ENCODE results near the gene LTBP2. TPM values are rescaled to one million over a fixed set of nuclear protein-coding genes. Genes with fewer than 3 reads are reported as not detected.

Gene LTBP2
- total RNA-seq, 2 experiments from 2014 or later: 0.12 to 0.18 TPM

DNA sequence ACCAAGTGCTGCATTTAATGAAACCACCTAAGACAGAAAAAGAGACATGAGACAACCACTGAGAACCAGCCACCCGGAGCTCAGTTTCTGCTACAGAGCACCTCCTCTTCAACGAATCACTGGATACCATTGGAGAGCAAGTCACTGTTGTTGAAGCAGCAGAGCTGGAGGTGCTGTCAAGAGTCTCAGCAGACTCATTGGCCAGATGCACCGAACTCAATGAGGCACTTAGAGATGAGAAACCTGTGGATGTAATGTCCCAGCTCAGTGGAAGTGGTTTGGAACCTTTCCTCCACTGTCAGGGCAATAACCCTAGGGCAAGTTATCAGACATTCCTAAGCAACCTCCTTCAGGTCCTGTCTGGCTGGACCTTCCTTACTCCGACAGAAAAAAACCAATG, 132.0 kb downstream of the LTBP2 start:
- Mint-ChIP-seq H3K27ac (no peak overlapping the region), H3K4me1 (no peaks in the 10 kb centered on the region), H3K27me3 (no peaks in the 10 kb centered on the region), H3K36me3 (peaks cover 2% of the 10 kb centered on the region), H3K4me3 (no peak overlapping the region), H3K9me3 (ENCODE audit: low read depth) (no peaks in the 10 kb centered on the region)
- DNase-seq (no peak), ATAC-seq (no peak)
- CTCF ChIA-PET: no interaction called here

GRCh38 chr14:74478996-74479635, 132.9 kb downstream of the LTBP2 start:
- Mint-ChIP-seq H3K36me3 (no peaks in the 10 kb centered on the region), H3K9me3 (ENCODE audit: low read depth) (no peaks in the 10 kb centered on the region), H3K4me3 (no peak overlapping the region), H3K4me1 (no peaks in the 10 kb centered on the region), H3K27me3 (no peaks in the 10 kb centered on the region), H3K27ac (no peak overlapping the region)
- no peak for ATAC-seq
- DNase-seq: no peak
- CTCF ChIA-PET: interaction anchor here (0.9 to 1.3 kb wide), 3 partner anchors 14 to 121 kb away, joined by 3 to 4 read pairs (median 3); partner anchors contain the start of genes ISCA2 and NPC2

- no peak overlapping the region for H3K27ac Mint-ChIP-seq
- no peak overlapping the region for H3K4me3 Mint-ChIP-seq
- peaks cover 1% of the 10 kb centered on the region for H3K36me3 Mint-ChIP-seq
- ATAC-seq (no peak), DNase-seq (no peak)
- CTCF ChIA-PET: interaction anchor here (1.4 kb wide), 1 partner anchor 76 kb away, joined by 3 read pairs; no protein-coding TSS in a partner anchor
- H3K4me1 Mint-ChIP-seq: no peaks in the 10 kb centered on the region
- no peaks in the 10 kb centered on the region for H3K27me3 Mint-ChIP-seq
- H3K9me3 Mint-ChIP-seq (ENCODE audit: low read depth): no peaks in the 10 kb centered on the region
These were observed 135.4 kb downstream of the LTBP2 start for GRCh38 chr14:74476607-74477006.

GRCh38 chr14:74476107-74476506, 135.9 kb downstream of the LTBP2 start:
- H3K9me3 Mint-ChIP-seq (ENCODE audit: low read depth): no peaks in the 10 kb centered on the region
- no peaks in the 10 kb centered on the region for H3K27me3 Mint-ChIP-seq
- CTCF ChIA-PET: interaction anchor here (1.0 to 1.4 kb wide), 2 partner anchors 14 to 75 kb away, joined by 3 read pairs; no protein-coding TSS in a partner anchor
- H3K36me3 Mint-ChIP-seq: peaks cover 1% of the 10 kb centered on the region
- no peak overlapping the region for H3K4me3 Mint-ChIP-seq
- ATAC-seq: no peak
- no peaks in the 10 kb centered on the region for H3K4me1 Mint-ChIP-seq
- no peak overlapping the region for H3K27ac Mint-ChIP-seq
- DNase-seq: no peak

- no peaks in the 10 kb centered on the region for H3K27me3 Mint-ChIP-seq
- H3K27ac Mint-ChIP-seq: no peak overlapping the region
- no peak overlapping the region for H3K4me3 Mint-ChIP-seq
- no peaks in the 10 kb centered on the region for H3K4me1 Mint-ChIP-seq
- DNase-seq: no peak
- CTCF ChIA-PET: interaction anchor here (1.0 to 1.4 kb wide), 2 partner anchors 14 to 75 kb away, joined by 3 read pairs; no protein-coding TSS in a partner anchor
- H3K9me3 Mint-ChIP-seq (ENCODE audit: low read depth): no peaks in the 10 kb centered on the region
- ATAC-seq: no peak
- H3K36me3 Mint-ChIP-seq: peaks cover 1% of the 10 kb centered on the region
These were observed 136.4 kb downstream of the LTBP2 start for GRCh38 chr14:74475678-74476077.

- CTCF ChIA-PET: no interaction called here
- no peak for DNase-seq
- Mint-ChIP-seq H3K36me3 (peaks cover 1% of the 10 kb centered on the region), H3K9me3 (ENCODE audit: low read depth) (no peaks in the 10 kb centered on the region), H3K27ac (no peak overlapping the region), H3K27me3 (no peaks in the 10 kb centered on the region), H3K4me3 (no peak overlapping the region), H3K4me1 (no peaks in the 10 kb centered on the region)
- ATAC-seq: no peak
These were observed 137.7 kb downstream of the LTBP2 start for GRCh38 chr14:74474376-74474775.

- H3K4me3 Mint-ChIP-seq: no peak overlapping the region
- no peaks in the 10 kb centered on the region for H3K27me3 Mint-ChIP-seq
- ATAC-seq (no peak), DNase-seq (no peak)
- CTCF ChIA-PET: no interaction called here
- peaks cover 1% of the 10 kb centered on the region for H3K36me3 Mint-ChIP-seq
- H3K27ac Mint-ChIP-seq: no peak overlapping the region
- H3K9me3 Mint-ChIP-seq (ENCODE audit: low read depth): no peaks in the 10 kb centered on the region
- no peaks in the 10 kb centered on the region for H3K4me1 Mint-ChIP-seq
These were observed 139.4 kb downstream of the LTBP2 start for GRCh38 chr14:74472601-74473000.

DNA sequence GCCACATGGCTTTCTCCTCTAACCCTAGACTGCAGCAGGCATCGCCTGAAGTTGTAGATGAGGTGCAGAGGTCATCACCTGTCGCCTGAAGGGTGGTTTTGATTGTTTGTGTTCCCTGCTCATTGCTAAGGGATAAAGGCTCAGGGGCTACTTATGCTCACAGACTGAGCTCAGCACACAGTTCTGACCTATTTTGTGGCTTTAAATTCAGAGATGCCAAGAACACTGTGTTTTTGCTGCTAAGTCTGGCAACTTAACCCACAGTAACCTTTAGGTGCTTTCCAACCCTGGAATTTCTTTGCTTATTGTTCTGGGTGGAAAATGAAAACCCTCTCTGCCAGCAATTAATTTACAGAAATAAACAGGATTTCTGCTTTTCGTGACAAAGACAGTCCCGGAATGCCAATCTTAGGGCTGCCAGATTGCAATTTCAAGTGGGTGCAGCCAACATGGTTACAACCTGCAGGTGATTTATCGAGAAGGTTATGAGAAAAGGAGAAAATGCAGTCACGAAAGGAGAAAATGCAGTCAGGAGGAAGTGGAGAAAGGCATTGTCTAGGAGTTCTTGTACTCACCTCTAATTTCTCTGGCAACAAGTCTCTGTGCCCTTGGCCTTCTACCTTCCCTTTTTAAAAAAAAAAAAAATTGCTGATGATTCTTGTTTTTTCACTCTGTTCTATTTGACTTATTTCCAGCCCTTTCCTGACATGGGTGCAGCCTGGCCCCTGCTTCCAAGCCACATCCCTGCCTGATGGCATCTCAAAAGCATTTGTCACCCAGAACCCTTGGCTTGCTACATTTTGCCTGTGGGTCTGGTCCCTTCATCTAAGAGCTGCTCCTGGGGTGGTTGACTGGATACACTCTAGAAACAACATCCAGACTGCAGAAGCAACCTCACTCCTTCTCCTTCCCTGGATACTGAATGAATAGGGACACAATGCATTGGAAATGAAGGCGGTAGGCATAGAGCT, 142.2 kb downstream of the LTBP2 start:
- no peak overlapping the region for H3K27ac Mint-ChIP-seq
- H3K36me3 Mint-ChIP-seq: peaks cover 1% of the 10 kb centered on the region
- ATAC-seq: no peak
- CTCF ChIA-PET: no interaction called here
- H3K4me1 Mint-ChIP-seq: no peaks in the 10 kb centered on the region
- no peaks in the 10 kb centered on the region for H3K27me3 Mint-ChIP-seq
- H3K4me3 Mint-ChIP-seq: no peak overlapping the region
- H3K9me3 Mint-ChIP-seq (ENCODE audit: low read depth): no peaks in the 10 kb centered on the region
- no peak for DNase-seq

DNA sequence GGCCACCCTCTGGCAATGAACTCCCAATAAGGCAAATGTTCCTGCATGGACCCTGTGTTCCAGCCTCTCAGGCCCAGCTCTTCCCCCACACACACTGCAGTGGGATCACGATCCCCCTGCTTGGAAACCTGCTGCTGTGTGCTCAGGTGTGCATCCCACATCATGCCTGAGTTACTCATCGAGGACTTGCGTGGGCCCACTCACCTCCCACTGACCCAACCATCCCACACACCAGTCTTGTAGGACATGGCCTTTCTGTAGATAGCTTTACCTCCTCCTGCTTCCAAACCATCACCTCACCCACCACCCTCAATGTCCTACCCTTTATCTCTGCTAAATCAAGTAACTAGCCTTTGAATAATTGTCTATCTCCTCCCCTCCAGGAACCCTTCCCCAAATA, 143.5 kb downstream of the LTBP2 start:
- no peaks in the 10 kb centered on the region for H3K27me3 Mint-ChIP-seq
- no peaks in the 10 kb centered on the region for H3K9me3 Mint-ChIP-seq (ENCODE audit: low read depth)

GRCh38 chr14:74465335-74465734, 146.7 kb downstream of the LTBP2 start:
- peaks cover 5% of the 10 kb centered on the region for H3K27me3 Mint-ChIP-seq
- no peak overlapping the region for H3K4me3 Mint-ChIP-seq
- CTCF ChIA-PET: no interaction called here
- no peaks in the 10 kb centered on the region for H3K36me3 Mint-ChIP-seq
- no peak for DNase-seq
- no peak overlapping the region for H3K27ac Mint-ChIP-seq
- no peaks in the 10 kb centered on the region for H3K9me3 Mint-ChIP-seq (ENCODE audit: low read depth)
- no peaks in the 10 kb centered on the region for H3K4me1 Mint-ChIP-seq
- no peak for ATAC-seq

More for the DNA sequence above, 143.5 kb downstream of the LTBP2 start:
- no peak overlapping the region for H3K4me3 Mint-ChIP-seq
- peaks cover under 1% of the 10 kb centered on the region for H3K36me3 Mint-ChIP-seq
- no peak overlapping the region for H3K27ac Mint-ChIP-seq
- no peak for ATAC-seq
- CTCF ChIA-PET: no interaction called here
- no peaks in the 10 kb centered on the region for H3K4me1 Mint-ChIP-seq
- no peak for DNase-seq

- Mint-ChIP-seq H3K27me3 (peaks cover 5% of the 10 kb centered on the region), H3K4me1 (no peaks in the 10 kb centered on the region), H3K9me3 (ENCODE audit: low read depth) (no peaks in the 10 kb centered on the region), H3K36me3 (no peaks in the 10 kb centered on the region), H3K4me3 (no peak overlapping the region), H3K27ac (no peak overlapping the region)
- DNase-seq (no peak), ATAC-seq (no peak)
- CTCF ChIA-PET: no interaction called here
These were observed 147.3 kb downstream of the LTBP2 start for GRCh38 chr14:74464785-74465184.

- Mint-ChIP-seq H3K4me3 (no peak overlapping the region), H3K4me1 (no peaks in the 10 kb centered on the region), H3K36me3 (no peaks in the 10 kb centered on the region), H3K9me3 (ENCODE audit: low read depth) (no peaks in the 10 kb centered on the region), H3K27ac (no peak overlapping the region), H3K27me3 (peaks cover 5% of the 10 kb centered on the region)
- CTCF ChIA-PET: interaction anchor here (1.3 kb wide), 1 partner anchor 71 kb away, joined by 3 read pairs; no protein-coding TSS in a partner anchor
- DNase-seq: peak; percentile 21
- ATAC-seq: no peak
These were observed 148.3 kb downstream of the LTBP2 start for GRCh38 chr14:74463697-74464096.

- H3K27ac Mint-ChIP-seq: no peak overlapping the region
- no peaks in the 10 kb centered on the region for H3K4me1 Mint-ChIP-seq
- no peak overlapping the region for H3K4me3 Mint-ChIP-seq
- DNase-seq: peak; percentile 31
- no peaks in the 10 kb centered on the region for H3K9me3 Mint-ChIP-seq (ENCODE audit: low read depth)
- H3K36me3 Mint-ChIP-seq: no peaks in the 10 kb centered on the region
- ATAC-seq: no peak
- H3K27me3 Mint-ChIP-seq: peaks cover 5% of the 10 kb centered on the region
- CTCF ChIA-PET: interaction anchor here (1.3 kb wide), 1 partner anchor 72 kb away, joined by 3 read pairs; no protein-coding TSS in a partner anchor
These were observed 149.0 kb downstream of the LTBP2 start for GRCh38 chr14:74462993-74463392.

Data from activated CD8-positive, alpha-beta memory T cell treated with anti-CD3 and anti-CD28 coated beads, Interleukin-2, amount 10 ng/mL, durations not matched to agents 7 days and 5 days (primary cell).